Peyer's patch (tissue), 4 donors: ENCODE results near the gene GPR137B. TPM values are rescaled to one million over a fixed set of nuclear protein-coding genes. Genes with fewer than 3 reads are reported as not detected.
A peak's percentile ranks its signal among the peaks of the same experiment; 100 is the strongest.

Experiments
- DNase-seq, 3 donors: peaks; one replicate each; pipeline ENCODE4 v3.0.0-alpha.2; 2017 to 2019
- H3K27ac ChIP-seq, 4 donors: fragments of 200-600 bp; sonication (generic); one replicate each; pipeline ENCODE4 v1.5.1; 2016 to 2019
- H3K27me3 ChIP-seq, 2 donors: fragments of 200-600 bp; sonication (generic); one replicate each; pipeline ENCODE4 v1.5.1; 2019
- H3K36me3 ChIP-seq, 3 donors: fragments of 200-600 bp; sonication (generic); one replicate each; pipeline ENCODE4 v1.5.1; 2016 to 2019
- H3K4me1 ChIP-seq, 4 donors: fragments of 200-600 bp; sonication (generic); one replicate each; pipeline ENCODE4 v1.5.1; 2016 to 2019
- H3K4me3 ChIP-seq, 4 donors: fragments of 200-600 bp; sonication (generic); 1 replicate in 3 of 4; 2 replicates in 1 of 4; pipeline ENCODE4 v1.5.1; 2016 to 2019; ENCODE audit warnings: mild to moderate bottlenecking in 1 of 4
- H3K9me3 ChIP-seq, 4 donors: fragments of 200-600 bp; sonication (generic); one replicate each; pipeline ENCODE4 v1.5.1; 2016 to 2019; ENCODE audit warnings: mild to moderate bottlenecking in 1 of 4
- CTCF ChIP-seq, 6 experiments: fragments of 450-650 bp in 4 of 6; fragments of 200-600 bp in 2 of 6; sonication (generic) in 1 of 6; IDR thresholded peaks; one replicate each; pipeline ENCODE4 v1.5.1; 2017 to 2019; ENCODE audit warnings: antibody characterized with exemption in 6 of 6, mild to moderate bottlenecking in 3 of 6, moderate library complexity in 1 of 6
- POLR2A ChIP-seq, 2 donors: fragments of 450-650 bp; IDR thresholded peaks; one replicate each; pipeline ENCODE4 v1.5.1; 2017; ENCODE audit warnings: antibody characterized with exemption in 2 of 2, mild to moderate bottlenecking in 2 of 2, moderate library complexity in 2 of 2
- total RNA-seq, 4 donors: library from RNA; depleted of rRNA; stranded (reverse); fragments of >200 nt; gene quantifications; one replicate each; pipeline ENCODE4 v1.1.0, GENCODE V29; 2016

Gene GPR137B
- total RNA-seq, 4 donors from 2014 or later: 13.4 to 37.1 (median 23.0) TPM

DNA sequence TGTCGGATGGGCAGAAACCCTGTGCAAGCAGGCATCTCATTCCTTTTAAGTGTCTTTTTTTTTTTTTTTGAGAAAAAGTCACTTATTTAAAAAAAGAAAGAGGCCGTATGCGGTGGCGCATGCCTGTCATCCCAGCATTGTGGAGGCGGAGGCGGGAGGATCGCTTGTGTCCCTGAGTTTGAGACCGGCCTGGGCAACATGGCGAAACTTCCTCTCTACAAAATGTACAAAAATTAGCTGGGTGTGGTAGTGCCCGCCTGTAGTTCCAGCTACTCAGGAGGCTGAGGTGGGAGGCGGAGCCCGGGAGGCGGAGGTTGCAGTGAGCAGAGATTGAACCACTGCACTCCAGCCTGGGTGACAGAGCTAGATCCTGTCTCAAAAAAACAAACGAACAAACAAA is 1.7 kb downstream of the GPR137B start:
- Histone ChIP-seq H3K27me3 (no peaks in the 10 kb centered on the region), H3K4me3 (peak overlapping the region in 2 of 4 donors; percentile 73 to 91), H3K27ac (no peak overlapping the region), H3K9me3 (no peaks in the 10 kb centered on the region), H3K4me1 (peaks cover 0 to 35% (median 11%) of the 10 kb centered on the region in 4 donors), H3K36me3 (no peaks in the 10 kb centered on the region)
- no peak for DNase-seq
- TF ChIP-seq POLR2A (IDR thresholded peaks at IDR 0.05) (no peak), CTCF (IDR thresholded peaks at IDR 0.05) (no peak)

- no peak for DNase-seq
- Histone ChIP-seq H3K27ac (no peak overlapping the region), H3K27me3 (no peaks in the 10 kb centered on the region), H3K4me1 (peaks cover 0 to 35% (median 11%) of the 10 kb centered on the region in 4 donors), H3K36me3 (no peaks in the 10 kb centered on the region), H3K4me3 (peak overlapping the region in 1 of 4 donors; percentile 73), H3K9me3 (no peaks in the 10 kb centered on the region)
- TF ChIP-seq POLR2A (IDR thresholded peaks at IDR 0.05): no peak
- no peak for TF ChIP-seq CTCF (IDR thresholded peaks at IDR 0.05)
Observed at GRCh38 chr1:236144446-236145150, 2.3 kb downstream of the GPR137B start.

- DNase-seq: no peak
- TF ChIP-seq CTCF (IDR thresholded peaks at IDR 0.05) (no peak), POLR2A (IDR thresholded peaks at IDR 0.05) (no peak)
Observed at GRCh38 chr1:236147068-236147467, 4.7 kb downstream of the GPR137B start.

DNA sequence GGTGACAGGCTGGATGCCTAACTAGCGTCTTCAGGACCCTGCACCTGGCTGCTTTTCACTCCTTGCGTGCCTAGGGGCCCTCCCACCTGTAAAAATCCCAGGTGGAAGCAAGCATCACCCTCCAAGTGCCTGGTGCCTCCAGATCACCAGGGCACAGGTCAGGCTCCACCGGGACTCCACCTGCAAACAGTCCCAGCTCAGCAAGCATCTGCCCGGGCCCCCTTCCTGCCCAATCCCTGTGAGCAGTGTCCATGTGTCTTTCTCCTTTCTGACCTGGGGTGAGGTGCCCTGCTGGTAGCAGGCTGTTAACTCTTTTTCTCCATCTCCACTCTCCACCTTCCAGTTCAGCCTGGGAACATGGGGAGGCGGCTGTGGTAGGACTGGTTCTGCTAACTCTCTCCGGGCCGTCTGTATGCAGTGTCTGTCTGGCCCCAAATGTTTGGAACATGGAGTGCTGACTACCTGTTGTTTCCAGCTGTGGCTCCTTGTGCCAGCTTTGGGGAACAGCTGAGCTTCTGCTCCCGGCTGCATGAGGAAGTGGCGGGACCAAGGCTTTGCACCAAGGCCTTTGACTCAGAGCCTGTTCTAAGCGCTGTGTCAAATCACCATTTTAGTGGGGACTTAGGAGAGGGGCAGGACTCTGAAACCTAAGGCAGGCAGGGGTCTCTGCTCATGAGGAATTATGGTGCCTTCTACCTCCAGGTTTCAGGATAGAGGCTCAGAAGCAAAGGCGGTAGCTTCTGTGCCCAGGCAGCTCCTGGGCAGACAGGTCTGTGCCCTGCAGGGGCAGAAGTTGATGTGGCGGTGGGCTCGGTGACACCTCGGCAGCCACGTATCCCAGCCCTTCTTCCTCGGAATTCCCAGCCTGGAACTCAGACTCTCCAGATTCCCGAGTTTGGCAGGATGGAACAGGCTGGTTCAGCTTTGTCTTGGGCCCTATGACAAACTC is 5.5 kb downstream of the GPR137B start:
- TF ChIP-seq CTCF (IDR thresholded peaks at IDR 0.05) (no peak), POLR2A (IDR thresholded peaks at IDR 0.05) (no peak)
- H3K27ac ChIP-seq: no peak overlapping the region
- no peak overlapping the region for H3K4me3 ChIP-seq
- H3K36me3 ChIP-seq: no peaks in the 10 kb centered on the region
- peaks cover 0 to 23% (median 6%) of the 10 kb centered on the region in 4 donors for H3K4me1 ChIP-seq
- H3K27me3 ChIP-seq: no peaks in the 10 kb centered on the region
- DNase-seq: no peak
- no peaks in the 10 kb centered on the region for H3K9me3 ChIP-seq

More at GRCh38 chr1:236147068-236147467, 4.7 kb downstream of the GPR137B start:
- no peak overlapping the region for H3K27ac ChIP-seq
- H3K4me1 ChIP-seq: peaks cover 0 to 23% (median 6%) of the 10 kb centered on the region in 4 donors
- H3K27me3 ChIP-seq: no peaks in the 10 kb centered on the region
- H3K9me3 ChIP-seq: no peaks in the 10 kb centered on the region
- no peaks in the 10 kb centered on the region for H3K36me3 ChIP-seq
- no peak overlapping the region for H3K4me3 ChIP-seq

- H3K36me3 ChIP-seq: no peaks in the 10 kb centered on the region
- TF ChIP-seq POLR2A (IDR thresholded peaks at IDR 0.05) (no peak), CTCF (IDR thresholded peaks at IDR 0.05) (no peak)
- H3K27me3 ChIP-seq: no peaks in the 10 kb centered on the region
Observed at GRCh38 chr1:236148470-236148845, 6.1 kb downstream of the GPR137B start.

More at GRCh38 chr1:236148470-236148845, 6.1 kb downstream of the GPR137B start:
- peaks cover 0 to 21% (median 4%) of the 10 kb centered on the region in 4 donors for H3K4me1 ChIP-seq
- H3K27ac ChIP-seq: no peak overlapping the region
- no peaks in the 10 kb centered on the region for H3K9me3 ChIP-seq
- no peak for DNase-seq
- no peak overlapping the region for H3K4me3 ChIP-seq
